Hepatocyte (in vitro differentiated cells): ENCODE results near the gene TOR1B.

Experiments used
- CTCF ChIP-seq: fragments of 200-600 bp; sonication (generic); IDR thresholded peaks from 2 replicates; pipeline ENCODE4 v1.5.1; 2016; ENCODE audit warnings: antibody characterized with exemption, mild to moderate bottlenecking; ENCODE audit not compliant: poor library complexity
- EZH2 ChIP-seq: fragments of 200-600 bp; sonication (generic); IDR thresholded peaks from 2 replicates; pipeline ENCODE4 v1.6.1; 2016; ENCODE audit warnings: antibody characterized with exemption, mild to moderate bottlenecking, borderline replicate concordance

- TF ChIP-seq EZH2 (no peak), CTCF (no peak)
Measured at GRCh38 chr9:129810116-129810515, 7.1 kb downstream of the TOR1B start.
